WTC11 (cell line): Measurements from ENCODE around the gene SH3PXD2A.

Source experiments
- ESRRA ChIP-seq: sonication (generic); formaldehyde crosslinking; IDR thresholded peaks from 2 replicates; pipeline ENCODE4 v1.8.1; 2022; ENCODE audit warnings: mild to moderate bottlenecking, missing genetic modification reagents, borderline replicate concordance
- FOXP1 ChIP-seq: sonication (generic); formaldehyde crosslinking; IDR thresholded peaks from 2 replicates; pipeline ENCODE4 v1.8.0; 2022; ENCODE audit warnings: missing genetic modification reagents, mild to moderate bottlenecking, moderate library complexity, borderline replicate concordance
- OVOL2 ChIP-seq: fragments of 250-450 bp; sonication (Bioruptor Pico); IDR thresholded peaks from 2 replicates; pipeline ENCODE4 v1.9.0; 2021; ENCODE audit warnings: mild to moderate bottlenecking, borderline replicate concordance
- TEAD4 ChIP-seq: sonication (generic); formaldehyde crosslinking; IDR thresholded peaks from 2 replicates; pipeline ENCODE4 v1.8.0; 2022; ENCODE audit warnings: mild to moderate bottlenecking, missing genetic modification reagents
- TP53 ChIP-seq: sonication (generic); formaldehyde crosslinking; IDR thresholded peaks from 2 replicates; pipeline ENCODE4 v1.8.1; 2023; ENCODE audit warnings: mild to moderate bottlenecking, missing genetic modification reagents
- TF ChIP-seq, protein P1 (sequence below): fragments of 200-600 bp; IDR thresholded peaks from 2 replicates; pipeline ENCODE4 v1.8.0; 2022; ENCODE audit warnings: antibody characterized with exemption
- TF ChIP-seq, protein P2 (sequence below): sonication (generic); formaldehyde crosslinking; IDR thresholded peaks from 2 replicates; pipeline ENCODE4 v1.8.1; 2022; ENCODE audit warnings: mild to moderate bottlenecking, missing genetic modification reagents, moderate library complexity, borderline replicate concordance
- TF ChIP-seq, protein P3 (sequence below): sonication (generic); formaldehyde crosslinking; IDR thresholded peaks from 2 replicates; pipeline ENCODE4 v1.8.0; 2022; ENCODE audit warnings: mild to moderate bottlenecking, missing genetic modification reagents
- TF ChIP-seq, protein P4 (sequence below): sonication (generic); formaldehyde crosslinking; conservative IDR thresholded peaks from 2 replicates; pipeline ENCODE4 v1.8.1; 2023; ENCODE audit warnings: mild to moderate bottlenecking, low read depth, missing genetic modification reagents, moderate library complexity

DNA sequence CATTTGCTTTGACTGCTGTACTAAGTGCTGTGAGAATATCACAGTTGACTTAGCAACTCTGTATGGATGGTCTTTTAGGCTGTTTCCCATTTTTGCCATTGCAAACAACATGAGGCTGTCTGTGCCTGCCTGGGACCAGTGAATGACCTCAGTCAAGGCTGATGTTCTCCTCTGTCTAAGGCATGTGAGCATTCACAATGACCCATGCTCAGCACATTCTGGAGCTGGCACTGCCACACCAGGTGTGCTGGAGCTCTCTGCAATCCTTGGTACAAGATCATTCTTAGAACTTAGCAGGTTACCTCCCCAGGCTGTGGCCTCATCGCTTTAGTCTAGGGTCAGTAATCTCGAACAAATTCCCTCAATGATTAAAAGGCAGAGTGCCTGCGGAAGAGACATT lies 61.9 kb downstream of the SH3PXD2A start:
- TF ChIP-seq FOXP1 (CRISPR knock-in tag): no peak
- TF ChIP-seq, protein P1, sequence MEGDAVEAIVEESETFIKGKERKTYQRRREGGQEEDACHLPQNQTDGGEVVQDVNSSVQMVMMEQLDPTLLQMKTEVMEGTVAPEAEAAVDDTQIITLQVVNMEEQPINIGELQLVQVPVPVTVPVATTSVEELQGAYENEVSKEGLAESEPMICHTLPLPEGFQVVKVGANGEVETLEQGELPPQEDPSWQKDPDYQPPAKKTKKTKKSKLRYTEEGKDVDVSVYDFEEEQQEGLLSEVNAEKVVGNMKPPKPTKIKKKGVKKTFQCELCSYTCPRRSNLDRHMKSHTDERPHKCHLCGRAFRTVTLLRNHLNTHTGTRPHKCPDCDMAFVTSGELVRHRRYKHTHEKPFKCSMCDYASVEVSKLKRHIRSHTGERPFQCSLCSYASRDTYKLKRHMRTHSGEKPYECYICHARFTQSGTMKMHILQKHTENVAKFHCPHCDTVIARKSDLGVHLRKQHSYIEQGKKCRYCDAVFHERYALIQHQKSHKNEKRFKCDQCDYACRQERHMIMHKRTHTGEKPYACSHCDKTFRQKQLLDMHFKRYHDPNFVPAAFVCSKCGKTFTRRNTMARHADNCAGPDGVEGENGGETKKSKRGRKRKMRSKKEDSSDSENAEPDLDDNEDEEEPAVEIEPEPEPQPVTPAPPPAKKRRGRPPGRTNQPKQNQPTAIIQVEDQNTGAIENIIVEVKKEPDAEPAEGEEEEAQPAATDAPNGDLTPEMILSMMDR: no peak
- TF ChIP-seq, protein P2, sequence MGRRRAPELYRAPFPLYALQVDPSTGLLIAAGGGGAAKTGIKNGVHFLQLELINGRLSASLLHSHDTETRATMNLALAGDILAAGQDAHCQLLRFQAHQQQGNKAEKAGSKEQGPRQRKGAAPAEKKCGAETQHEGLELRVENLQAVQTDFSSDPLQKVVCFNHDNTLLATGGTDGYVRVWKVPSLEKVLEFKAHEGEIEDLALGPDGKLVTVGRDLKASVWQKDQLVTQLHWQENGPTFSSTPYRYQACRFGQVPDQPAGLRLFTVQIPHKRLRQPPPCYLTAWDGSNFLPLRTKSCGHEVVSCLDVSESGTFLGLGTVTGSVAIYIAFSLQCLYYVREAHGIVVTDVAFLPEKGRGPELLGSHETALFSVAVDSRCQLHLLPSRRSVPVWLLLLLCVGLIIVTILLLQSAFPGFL: no peak
- TF ChIP-seq, protein P3, sequence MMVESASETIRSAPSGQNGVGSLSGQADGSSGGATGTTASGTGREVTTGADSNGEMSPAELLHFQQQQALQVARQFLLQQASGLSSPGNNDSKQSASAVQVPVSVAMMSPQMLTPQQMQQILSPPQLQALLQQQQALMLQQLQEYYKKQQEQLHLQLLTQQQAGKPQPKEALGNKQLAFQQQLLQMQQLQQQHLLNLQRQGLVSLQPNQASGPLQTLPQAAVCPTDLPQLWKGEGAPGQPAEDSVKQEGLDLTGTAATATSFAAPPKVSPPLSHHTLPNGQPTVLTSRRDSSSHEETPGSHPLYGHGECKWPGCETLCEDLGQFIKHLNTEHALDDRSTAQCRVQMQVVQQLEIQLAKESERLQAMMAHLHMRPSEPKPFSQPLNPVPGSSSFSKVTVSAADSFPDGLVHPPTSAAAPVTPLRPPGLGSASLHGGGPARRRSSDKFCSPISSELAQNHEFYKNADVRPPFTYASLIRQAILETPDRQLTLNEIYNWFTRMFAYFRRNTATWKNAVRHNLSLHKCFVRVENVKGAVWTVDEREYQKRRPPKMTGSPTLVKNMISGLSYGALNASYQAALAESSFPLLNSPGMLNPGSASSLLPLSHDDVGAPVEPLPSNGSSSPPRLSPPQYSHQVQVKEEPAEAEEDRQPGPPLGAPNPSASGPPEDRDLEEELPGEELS (CRISPR knock-in tag): no peak
- TF ChIP-seq TP53 (CRISPR knock-in tag): no peak
- TF ChIP-seq, protein P4, sequence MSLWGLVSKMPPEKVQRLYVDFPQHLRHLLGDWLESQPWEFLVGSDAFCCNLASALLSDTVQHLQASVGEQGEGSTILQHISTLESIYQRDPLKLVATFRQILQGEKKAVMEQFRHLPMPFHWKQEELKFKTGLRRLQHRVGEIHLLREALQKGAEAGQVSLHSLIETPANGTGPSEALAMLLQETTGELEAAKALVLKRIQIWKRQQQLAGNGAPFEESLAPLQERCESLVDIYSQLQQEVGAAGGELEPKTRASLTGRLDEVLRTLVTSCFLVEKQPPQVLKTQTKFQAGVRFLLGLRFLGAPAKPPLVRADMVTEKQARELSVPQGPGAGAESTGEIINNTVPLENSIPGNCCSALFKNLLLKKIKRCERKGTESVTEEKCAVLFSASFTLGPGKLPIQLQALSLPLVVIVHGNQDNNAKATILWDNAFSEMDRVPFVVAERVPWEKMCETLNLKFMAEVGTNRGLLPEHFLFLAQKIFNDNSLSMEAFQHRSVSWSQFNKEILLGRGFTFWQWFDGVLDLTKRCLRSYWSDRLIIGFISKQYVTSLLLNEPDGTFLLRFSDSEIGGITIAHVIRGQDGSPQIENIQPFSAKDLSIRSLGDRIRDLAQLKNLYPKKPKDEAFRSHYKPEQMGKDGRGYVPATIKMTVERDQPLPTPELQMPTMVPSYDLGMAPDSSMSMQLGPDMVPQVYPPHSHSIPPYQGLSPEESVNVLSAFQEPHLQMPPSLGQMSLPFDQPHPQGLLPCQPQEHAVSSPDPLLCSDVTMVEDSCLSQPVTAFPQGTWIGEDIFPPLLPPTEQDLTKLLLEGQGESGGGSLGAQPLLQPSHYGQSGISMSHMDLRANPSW (CRISPR knock-in tag): no peak
- no peak for TF ChIP-seq TEAD4 (CRISPR knock-in tag)
- no peak for TF ChIP-seq OVOL2 (CRISPR knock-in tag)
- TF ChIP-seq ESRRA (CRISPR knock-in tag): no peak
